HG03460 (cell line): ENCODE data around the gene DPM1.
"Not testable (repeated sequence)": the region's sequence is repeated elsewhere in the genome, so short reads cannot be mapped to it uniquely, and the experiment has no call there.

Experiments
- ATAC-seq: cut with Tn5 transposase; IDR thresholded peaks from one replicate; pipeline ENCODE4 v1.9.1; 2021; ENCODE audit not compliant: unreplicated experiment

DPM1 gene

DNA sequence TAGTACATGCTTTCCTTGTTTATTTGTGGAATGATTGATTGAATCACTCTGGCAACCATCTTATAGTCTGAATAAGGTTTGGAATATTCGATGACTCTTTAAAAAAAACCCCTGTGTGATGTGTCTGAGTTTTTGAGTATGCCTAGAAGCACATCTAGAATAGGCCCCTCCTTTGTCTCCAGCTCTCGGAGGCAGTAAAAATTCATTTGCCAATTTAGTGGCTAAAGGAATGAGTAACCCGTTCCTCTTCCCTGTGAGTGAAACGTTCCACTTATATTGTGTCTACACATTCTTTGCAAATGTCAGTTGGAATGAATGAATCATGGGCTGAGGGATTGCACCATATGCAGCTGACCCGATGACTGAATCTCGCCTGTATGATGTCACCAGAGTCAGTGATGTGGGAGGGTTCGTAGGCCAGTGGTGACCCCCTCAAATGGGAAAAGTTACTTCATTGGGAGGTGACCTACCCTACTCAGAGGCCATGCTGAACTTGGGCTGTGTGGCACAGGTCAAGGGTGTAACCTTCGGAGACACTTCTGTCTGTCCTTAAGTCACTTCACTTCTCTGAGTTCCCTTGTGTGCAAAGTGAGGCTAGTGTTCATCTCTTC lies 21.8 kb upstream of the DPM1 start:
- ATAC-seq, result no peak

GRCh38 chr20:50978533-50978932 lies 20.2 kb upstream of the DPM1 start:
- not testable (repeated sequence) for ATAC-seq

GRCh38 chr20:50977066-50978021 lies 19.0 kb upstream of the DPM1 start:
- no peak for ATAC-seq

DNA sequence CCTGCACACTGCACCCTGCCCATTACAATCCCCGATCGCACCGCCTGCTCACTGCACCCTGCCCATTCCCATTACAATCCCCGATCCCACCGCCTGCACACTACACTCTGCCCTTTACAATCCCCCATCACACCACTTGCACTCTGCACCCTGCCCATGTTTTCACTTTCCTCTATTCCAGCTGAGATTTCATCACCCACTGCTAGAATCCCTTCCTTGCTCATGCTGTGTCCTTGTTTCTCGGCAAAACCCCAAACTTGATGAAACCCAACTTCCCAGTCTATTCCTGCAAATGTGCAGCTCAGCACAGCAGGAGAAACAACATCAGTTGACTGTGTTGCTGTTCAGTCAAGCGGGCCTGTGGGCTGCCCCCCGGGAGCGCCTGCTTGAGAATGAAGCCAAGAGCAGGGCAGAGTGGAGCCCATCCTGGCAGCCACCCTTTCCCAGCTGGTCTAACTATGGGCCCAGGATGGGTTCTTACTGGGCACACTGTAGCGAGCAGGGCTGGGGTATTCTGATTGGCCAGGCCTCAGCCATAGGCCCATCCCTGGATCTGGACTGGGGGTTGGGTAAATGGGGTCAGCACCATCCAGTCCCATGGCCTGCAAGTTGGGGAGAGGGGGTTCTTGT lies 17.5 kb upstream of the DPM1 start:
- ATAC-seq, result no peak

DNA sequence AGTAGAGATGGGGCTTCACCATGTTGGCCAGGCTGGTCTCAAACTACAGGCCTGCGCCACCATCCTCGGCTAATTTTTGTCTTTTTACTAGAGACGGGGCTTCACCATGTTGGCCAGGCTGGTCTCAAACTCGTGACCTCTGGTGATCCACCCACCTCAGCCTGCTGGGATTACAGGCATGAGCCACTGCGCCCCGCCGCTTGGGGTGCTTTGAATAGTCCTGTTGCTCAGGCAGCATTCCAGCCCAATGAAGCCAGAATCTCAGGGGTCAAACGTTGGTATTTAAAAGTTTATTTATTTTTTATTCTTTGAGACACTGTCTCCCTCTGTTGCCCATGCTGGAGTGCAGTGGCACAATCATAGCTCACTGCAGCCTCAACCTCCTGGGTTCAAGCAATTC lies 11.6 kb upstream of the DPM1 start:
- no peak for ATAC-seq

- no peak for ATAC-seq
These were observed 11.1 kb upstream of the DPM1 start for GRCh38 chr20:50969435-50969834.

- no peak for ATAC-seq
These were observed 10.0 kb upstream of the DPM1 start for GRCh38 chr20:50968289-50968688.

DNA sequence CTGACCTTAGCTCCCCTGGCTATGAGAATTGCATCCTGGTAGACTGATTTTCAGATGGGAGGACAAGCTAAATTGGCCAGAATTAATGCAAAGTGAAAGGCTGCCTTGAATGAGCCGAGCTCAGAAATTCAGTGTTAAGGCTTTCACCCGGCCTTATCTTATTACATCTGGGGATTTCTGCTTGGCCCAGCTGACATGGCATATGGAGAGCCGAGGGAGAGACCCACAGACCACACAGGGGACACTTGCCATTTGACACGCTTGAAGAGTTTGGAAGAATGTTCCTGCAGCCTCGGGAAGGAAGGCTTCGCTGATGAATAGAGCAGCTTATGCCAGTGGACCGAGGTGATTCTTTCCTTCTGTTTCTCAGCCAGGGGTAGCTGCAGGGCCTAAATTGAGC lies 9.3 kb upstream of the DPM1 start:
- ATAC-seq, result no peak

DNA sequence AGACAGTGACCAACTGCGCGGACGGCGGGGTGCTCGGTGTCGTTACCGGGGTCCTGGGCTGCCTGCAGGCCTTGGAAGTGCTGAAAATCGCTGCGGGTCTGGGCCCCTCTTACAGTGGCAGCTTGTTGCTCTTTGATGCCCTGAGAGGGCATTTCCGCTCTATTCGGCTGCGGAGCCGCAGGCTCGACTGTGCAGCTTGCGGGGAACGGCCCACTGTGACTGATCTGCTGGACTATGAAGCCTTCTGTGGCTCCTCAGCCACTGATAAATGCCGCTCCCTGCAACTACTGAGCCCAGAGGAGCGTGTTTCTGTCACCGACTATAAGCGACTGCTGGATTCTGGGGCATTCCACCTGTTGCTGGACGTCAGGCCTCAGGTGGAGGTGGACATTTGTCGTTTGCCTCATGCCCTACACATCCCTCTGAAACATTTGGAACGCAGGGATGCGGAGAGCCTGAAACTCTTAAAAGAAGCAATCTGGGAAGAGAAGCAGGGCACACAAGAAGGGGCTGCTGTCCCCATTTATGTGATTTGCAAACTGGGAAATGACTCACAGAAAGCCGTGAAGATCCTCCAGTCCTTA lies 1.3 kb upstream of the DPM1 start:
- ATAC-seq, result no peak

DNA sequence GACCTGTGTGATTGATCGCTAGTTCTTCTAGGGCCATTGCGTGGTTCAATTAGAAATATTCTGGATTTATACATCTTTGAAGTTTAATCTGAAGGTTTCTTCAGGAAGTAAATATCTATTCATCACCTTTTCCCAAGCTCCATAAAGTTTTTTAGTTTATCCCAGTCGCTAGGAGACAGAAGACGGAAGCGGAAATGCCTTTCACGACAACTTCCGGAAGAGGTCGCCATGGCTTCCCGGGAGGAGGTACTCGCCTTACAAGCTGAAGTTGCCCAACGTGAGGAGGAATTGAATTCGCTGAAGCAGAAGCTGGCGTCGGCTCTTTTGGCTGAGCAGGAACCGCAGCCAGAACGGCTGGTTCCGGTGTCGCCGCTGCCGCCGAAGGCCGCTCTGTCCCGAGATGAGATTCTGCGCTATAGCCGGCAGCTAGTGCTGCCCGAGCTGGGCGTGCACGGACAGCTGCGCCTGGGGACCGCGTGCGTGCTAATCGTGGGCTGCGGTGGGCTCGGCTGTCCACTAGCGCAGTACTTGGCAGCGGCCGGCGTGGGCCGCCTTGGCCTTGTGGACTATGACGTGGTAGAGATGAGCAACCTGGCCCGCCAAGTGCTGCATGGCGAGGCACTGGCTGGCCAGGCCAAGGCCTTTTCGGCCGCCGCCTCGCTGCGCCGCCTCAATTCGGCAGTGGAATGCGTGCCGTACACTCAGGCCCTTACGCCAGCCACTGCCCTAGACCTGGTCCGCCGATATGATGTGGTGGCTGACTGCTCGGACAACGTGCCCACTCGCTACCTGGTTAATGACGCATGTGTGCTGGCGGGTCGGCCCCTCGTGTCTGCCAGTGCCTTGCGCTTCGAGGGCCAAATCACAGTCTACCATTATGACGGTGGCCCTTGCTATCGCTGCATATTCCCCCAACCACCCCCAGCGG lies 547 bp upstream of the DPM1 start, which contains the start of gene MOCS3:
MOCS3 (plus strand) TSS at position 204 of the 928 bp plus-strand sequence; CDS start at position 229, 25 bp downstream.
- ATAC-seq, result peak; percentile 78

DNA sequence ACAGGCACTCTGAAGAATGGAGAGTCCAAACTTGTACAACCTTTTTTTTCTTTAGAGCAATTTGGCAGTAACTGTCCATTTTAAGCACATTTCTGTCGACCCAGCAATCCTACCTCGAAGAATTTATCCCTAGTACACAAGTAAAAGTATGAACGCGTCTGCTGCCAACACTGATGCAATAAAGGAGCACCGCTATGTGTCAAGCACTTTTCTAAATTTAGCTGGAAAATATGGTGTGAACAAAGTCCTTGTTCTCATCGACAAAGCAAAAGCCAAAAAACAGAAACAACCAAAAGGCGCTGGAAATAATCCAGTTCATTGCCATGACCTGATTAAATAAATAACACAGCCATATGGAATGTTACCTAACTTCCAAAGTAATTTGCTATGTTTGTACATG lies 1.1 kb downstream of the DPM1 start:
- ATAC-seq, result no peak

- ATAC-seq, result no peak
These were observed 4.5 kb downstream of the DPM1 start for GRCh38 chr20:50953821-50954220.

DNA sequence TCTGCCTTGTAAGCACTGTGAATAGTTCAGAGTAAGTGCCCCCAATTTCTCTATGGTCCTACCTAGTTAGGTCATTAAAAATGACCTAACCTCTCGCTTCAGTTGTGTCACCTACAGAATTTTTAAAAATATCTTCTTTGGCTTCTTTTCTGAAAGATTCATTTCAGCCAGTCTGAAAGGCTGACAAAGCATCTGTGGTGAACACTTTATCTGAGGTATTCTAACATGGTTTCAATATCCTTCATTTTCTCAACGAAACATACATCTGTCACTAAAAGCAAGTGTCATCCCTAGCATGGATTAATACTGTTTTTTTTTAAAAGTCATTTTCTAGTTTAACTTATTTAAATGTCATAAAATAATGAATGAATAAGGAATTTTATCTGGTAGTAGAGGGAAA lies 5.1 kb downstream of the DPM1 start:
- no peak for ATAC-seq

GRCh38 chr20:50948132-50948785 lies 10.1 kb downstream of the DPM1 start:
- ATAC-seq, result no peak

- no peak for ATAC-seq
These were observed 15.3 kb downstream of the DPM1 start for GRCh38 chr20:50943069-50943468.

GRCh38 chr20:50933589-50933988 lies 24.7 kb downstream of the DPM1 start:
- ATAC-seq, result no peak

DNA sequence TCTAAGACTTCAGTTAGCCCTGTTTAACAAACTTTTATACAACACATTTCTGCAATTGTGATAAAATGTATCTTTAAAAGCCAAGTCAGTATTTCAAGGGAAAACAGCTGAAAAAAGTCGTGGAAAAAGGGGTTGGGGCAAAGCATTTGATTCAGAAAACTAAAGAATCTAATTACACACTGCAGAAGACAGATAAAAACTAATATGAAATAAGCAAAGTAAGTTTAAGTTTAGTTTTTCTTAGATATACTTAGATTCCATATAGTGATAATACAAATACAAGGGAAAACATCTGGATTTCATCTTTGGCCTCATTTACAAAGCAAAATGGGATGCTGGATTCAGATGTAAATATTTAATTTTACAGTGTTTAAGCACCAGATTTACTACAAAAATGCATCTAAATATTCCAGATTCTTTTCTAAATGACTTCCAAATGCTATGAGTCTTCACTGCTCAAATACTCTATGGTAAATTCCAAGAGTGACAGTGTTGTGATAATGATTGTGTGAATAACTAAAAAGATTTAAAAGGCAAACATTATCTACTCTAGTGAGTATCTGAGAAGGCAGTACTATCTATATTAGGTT lies 25.5 kb downstream of the DPM1 start:
- no peak for ATAC-seq

GRCh38 chr20:50932016-50932485 lies 26.3 kb downstream of the DPM1 start:
- no peak for ATAC-seq

- ATAC-seq, result peak; percentile 62
These were observed 26.9 kb downstream of the DPM1 start, which contains the start of gene ADNP for GRCh38 chr20:50931306-50932015. Gene ADNP (minus strand): TSS chr20:50931437. CDS start chr20:50903996, 27,441 bp downstream.
